T-helper 17 cell (primary cell): Measurements from ENCODE around the gene CYB5R3. TPM values are rescaled to one million over a fixed set of nuclear protein-coding genes. Genes with fewer than 3 reads are reported as not detected.

ENCODE experiments used
- ATAC-seq: fragments of 150-1000 bp; cut with Tn5 transposase; 2 replicates; pipeline ENCODE4 v1.10.0; 2021; ENCODE audit warnings: mild to moderate bottlenecking, moderate library complexity
- DNase-seq, 3 donors: peaks; one replicate each; pipeline versions ENCODE4 v3.0.0 to v3.0.0-alpha.2; 2020 to 2021
- H3K9me3 ChIP-seq: one replicate; pipeline ENCODE4 v1.7.0; 2013; ENCODE audit warnings: low read length, mild to moderate bottlenecking; ENCODE audit not compliant: control insufficient read depth, poor library complexity, severe bottlenecking
- H3K27ac Mint-ChIP-seq: one replicate; pipeline ENCODE4 v1.8.0; 2022; ENCODE audit warnings: mild to moderate bottlenecking, moderate library complexity, mixed read lengths
- H3K27me3 Mint-ChIP-seq: one replicate; pipeline ENCODE4 v1.8.0; 2022; ENCODE audit warnings: mixed read lengths
- H3K36me3 Mint-ChIP-seq: one replicate; pipeline ENCODE4 v1.8.0; 2022; ENCODE audit warnings: low read depth, mixed read lengths
- H3K4me1 Mint-ChIP-seq: one replicate; pipeline ENCODE4 v1.8.0; 2022; ENCODE audit warnings: mild to moderate bottlenecking, mixed read lengths
- H3K4me3 Mint-ChIP-seq: one replicate; pipeline ENCODE4 v1.8.0; 2022; ENCODE audit warnings: mild to moderate bottlenecking, moderate library complexity, mixed read lengths
- total RNA-seq, 4 donors: library from RNA in 2 of 4; stranded (reverse) in 2 of 4; gene quantifications; one replicate each; pipeline ENCODE4 v1.2.3 and lab custom pipeline; 2022 to 2026

Gene CYB5R3
- total RNA-seq, 2 donors from 2014 or later, result 44.8 to 80.7 TPM

DNA sequence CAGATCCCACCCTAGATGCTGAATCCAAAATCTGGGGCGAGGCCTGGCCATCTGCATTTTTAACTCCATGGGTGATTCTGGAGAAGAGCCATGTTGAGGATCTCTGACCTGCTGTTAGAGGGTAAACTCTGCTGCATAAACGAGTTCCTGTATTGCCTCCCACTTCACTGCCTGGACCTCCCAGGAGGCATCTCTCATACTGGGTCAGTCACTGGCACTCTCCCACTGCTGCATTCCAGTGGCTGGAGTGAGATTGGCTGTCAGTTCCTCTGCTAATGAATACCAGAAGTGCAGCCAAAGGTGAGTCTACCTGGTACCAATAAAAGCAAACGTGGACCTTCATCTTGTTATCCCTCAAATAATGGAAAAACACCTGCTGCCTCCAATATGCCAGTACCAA, 44.8 kb downstream of the CYB5R3 start:
- no peaks in the 10 kb centered on the region for H3K9me3 ChIP-seq
- no peaks in the 10 kb centered on the region for H3K27me3 Mint-ChIP-seq
- H3K4me1 Mint-ChIP-seq, result peaks cover 25% of the 10 kb centered on the region
- H3K36me3 Mint-ChIP-seq, result no peaks in the 10 kb centered on the region
- ATAC-seq (no peak), DNase-seq (no peak)
- H3K27ac Mint-ChIP-seq, result peak overlapping the region; percentile 53
- H3K4me3 Mint-ChIP-seq, result no peak overlapping the region

DNA sequence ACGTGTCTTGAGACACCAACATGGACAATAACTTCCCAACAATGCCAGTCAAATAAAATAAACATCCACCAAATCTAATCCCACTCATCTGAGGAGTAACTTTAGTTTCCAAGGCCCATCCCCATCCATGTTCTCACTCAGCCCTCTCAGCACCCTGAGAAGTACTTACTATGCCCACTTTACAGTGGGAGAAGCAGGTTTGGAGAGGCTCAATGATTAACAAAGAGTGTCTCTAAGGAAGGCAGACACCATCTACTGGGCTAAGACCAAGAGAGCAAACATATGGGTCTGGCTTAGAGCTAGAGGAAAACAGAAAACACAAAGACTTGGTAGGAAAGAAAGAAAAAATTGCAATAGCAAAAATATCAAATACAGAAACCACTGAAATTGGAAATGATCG, 45.8 kb downstream of the CYB5R3 start:
- DNase-seq, result no peak
- no peaks in the 10 kb centered on the region for H3K27me3 Mint-ChIP-seq
- no peak for ATAC-seq
- H3K36me3 Mint-ChIP-seq, result no peaks in the 10 kb centered on the region
- H3K9me3 ChIP-seq, result no peaks in the 10 kb centered on the region
- peak overlapping the region; percentile 36 for H3K4me3 Mint-ChIP-seq
- H3K4me1 Mint-ChIP-seq, result peaks cover 25% of the 10 kb centered on the region
- peak overlapping the region; percentile 62 for H3K27ac Mint-ChIP-seq

- no peaks in the 10 kb centered on the region for H3K9me3 ChIP-seq
- peaks cover 25% of the 10 kb centered on the region for H3K4me1 Mint-ChIP-seq
- DNase-seq (no peak), ATAC-seq (no peak)
- no peaks in the 10 kb centered on the region for H3K27me3 Mint-ChIP-seq
- no peak overlapping the region for H3K27ac Mint-ChIP-seq
- no peak overlapping the region for H3K4me3 Mint-ChIP-seq
- H3K36me3 Mint-ChIP-seq, result no peaks in the 10 kb centered on the region
Observed at GRCh38 chr22:42602470-42602869, 46.7 kb downstream of the CYB5R3 start.

DNA sequence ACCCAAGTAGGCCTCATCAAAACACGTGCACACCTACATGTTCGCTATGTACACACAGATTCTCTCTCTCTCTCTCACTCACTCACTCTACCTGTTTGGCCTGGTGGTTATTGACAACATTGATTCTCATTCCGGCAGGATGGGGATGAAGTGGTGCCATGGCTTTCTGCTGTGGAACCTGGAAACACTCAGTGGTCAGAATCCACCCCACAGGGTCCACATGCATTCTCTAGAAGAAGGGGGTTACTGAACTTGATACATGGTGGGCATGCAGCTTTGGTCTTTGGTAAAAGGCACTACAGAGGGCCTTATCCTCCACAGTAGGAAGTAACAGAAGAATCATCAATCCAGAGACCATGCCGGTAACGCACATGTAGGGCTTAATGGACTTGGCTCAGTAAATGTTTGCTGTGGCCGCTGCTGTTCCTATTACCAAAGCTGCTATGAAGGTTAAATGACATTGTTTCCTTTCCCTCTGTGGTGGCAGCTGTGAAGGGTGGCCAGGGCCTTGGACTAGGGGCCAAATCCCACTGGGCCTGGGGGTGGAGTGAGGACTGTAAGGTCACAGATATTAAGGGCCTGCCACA, 47.2 kb downstream of the CYB5R3 start:
- Mint-ChIP-seq H3K36me3 (no peaks in the 10 kb centered on the region), H3K4me3 (no peak overlapping the region), H3K27ac (no peak overlapping the region), H3K27me3 (no peaks in the 10 kb centered on the region), H3K4me1 (peaks cover 25% of the 10 kb centered on the region)
- DNase-seq, result no peak
- H3K9me3 ChIP-seq, result no peaks in the 10 kb centered on the region
- no peak for ATAC-seq

DNA sequence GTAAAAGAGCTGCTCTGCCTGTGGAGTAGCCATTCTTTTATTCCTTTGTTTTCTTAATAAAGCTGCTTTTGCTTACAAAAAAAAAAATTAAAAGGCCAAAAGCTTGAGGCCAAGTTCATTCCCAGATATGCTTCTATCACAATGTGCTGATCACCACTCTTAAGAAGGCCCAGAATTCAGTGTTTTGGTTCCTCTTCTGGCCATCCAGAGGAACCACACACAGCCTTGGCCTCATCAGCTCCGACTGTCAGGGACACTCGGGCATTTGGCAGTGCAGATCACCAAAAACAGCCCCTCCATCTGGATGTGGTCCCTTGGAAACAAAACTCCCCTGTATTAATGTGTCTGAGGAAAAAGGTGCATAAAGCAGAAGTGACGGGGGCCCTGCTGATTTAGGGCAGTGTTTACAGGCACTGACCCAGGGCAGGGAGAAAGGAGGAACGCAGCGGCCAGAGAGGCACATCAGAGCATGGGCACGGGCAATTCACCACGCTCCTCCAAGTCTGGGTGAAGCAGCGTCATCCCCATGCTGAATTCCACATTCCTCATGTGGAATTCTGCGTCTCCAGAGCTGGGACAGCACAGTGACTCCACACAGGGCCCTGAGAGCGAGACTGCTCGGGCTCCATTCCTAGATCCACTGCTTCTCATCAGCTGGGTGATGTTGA, 52.2 kb downstream of the CYB5R3 start:
- DNase-seq (no peak), ATAC-seq (no peak)
- H3K36me3 Mint-ChIP-seq, result peaks cover 2% of the 10 kb centered on the region
- H3K4me1 Mint-ChIP-seq, result peaks cover 5% of the 10 kb centered on the region
- H3K27ac Mint-ChIP-seq, result no peak overlapping the region
- no peak overlapping the region for H3K4me3 Mint-ChIP-seq
- no peaks in the 10 kb centered on the region for H3K9me3 ChIP-seq
- no peaks in the 10 kb centered on the region for H3K27me3 Mint-ChIP-seq

DNA sequence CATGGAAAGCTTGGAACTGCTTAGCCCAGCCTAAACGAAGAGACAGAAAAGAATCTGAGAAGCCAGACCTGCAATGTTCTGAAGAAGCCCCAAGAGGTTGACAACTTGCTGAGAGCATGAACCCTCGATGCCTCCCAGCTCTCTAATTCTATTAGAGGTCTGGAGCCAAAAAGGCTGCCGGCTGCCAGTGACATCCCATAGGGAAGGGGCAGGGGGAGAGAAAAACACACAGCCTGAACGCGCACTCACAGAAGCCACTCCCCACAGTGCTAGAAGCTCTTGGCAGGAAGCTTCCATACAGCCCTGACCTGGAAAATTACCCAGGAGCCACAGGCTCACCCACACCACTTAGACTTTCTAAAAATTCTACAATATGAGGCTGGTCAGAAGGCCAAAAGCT, 52.9 kb downstream of the CYB5R3 start:
- H3K4me1 Mint-ChIP-seq, result peaks cover 2% of the 10 kb centered on the region
- no peak overlapping the region for H3K27ac Mint-ChIP-seq
- peaks cover 2% of the 10 kb centered on the region for H3K36me3 Mint-ChIP-seq
- H3K4me3 Mint-ChIP-seq, result no peak overlapping the region
- ATAC-seq, result no peak
- H3K9me3 ChIP-seq, result no peaks in the 10 kb centered on the region
- DNase-seq, result no peak
- H3K27me3 Mint-ChIP-seq, result no peaks in the 10 kb centered on the region

DNA sequence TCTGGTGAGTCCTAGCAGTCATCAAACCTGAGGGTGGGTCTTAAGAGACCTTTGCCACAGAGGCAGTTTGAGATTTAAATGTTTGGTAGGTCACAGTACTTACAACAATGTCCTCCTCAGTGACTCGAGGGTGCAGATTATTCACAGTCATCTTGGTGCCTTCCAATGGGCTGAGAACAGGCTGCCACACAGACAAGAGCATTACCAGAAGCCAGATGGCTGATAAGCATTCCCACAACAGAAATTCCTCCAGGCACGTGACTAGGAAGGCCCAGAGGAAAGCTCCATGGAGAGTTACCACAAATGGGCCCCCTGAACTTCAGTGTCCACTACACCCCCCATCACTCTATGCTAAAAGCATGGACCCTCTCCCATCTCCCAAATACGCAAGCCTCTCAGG, 53.8 kb downstream of the CYB5R3 start:
- no peak for ATAC-seq
- Mint-ChIP-seq H3K27me3 (no peaks in the 10 kb centered on the region), H3K4me1 (peaks cover 2% of the 10 kb centered on the region), H3K27ac (no peak overlapping the region), H3K36me3 (peaks cover 2% of the 10 kb centered on the region), H3K4me3 (no peak overlapping the region)
- no peak for DNase-seq
- H3K9me3 ChIP-seq, result no peaks in the 10 kb centered on the region

DNA sequence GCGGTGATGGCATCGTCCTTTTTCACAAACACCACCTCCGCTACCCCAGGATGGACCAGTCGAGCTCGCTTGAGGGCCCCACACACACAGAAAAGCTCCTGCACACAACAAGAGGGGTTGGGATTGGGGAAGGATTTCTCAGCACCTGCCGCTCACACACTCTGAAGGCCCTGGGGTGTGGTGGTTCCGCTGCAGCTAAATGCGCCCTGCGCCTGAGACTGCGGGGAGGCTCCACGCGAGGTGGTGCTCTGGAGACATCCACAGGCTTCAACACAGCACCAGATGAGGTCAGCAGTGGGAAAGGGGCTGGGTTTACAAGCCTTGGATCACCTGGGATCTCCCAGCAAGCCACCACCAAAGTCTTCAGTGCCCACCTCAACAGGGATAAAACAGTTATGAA, 57.2 kb downstream of the CYB5R3 start:
- Mint-ChIP-seq H3K27ac (no peak overlapping the region), H3K4me1 (no peaks in the 10 kb centered on the region), H3K4me3 (no peak overlapping the region), H3K27me3 (no peaks in the 10 kb centered on the region), H3K36me3 (peaks cover 5% of the 10 kb centered on the region)
- H3K9me3 ChIP-seq, result no peaks in the 10 kb centered on the region
- ATAC-seq (no peak), DNase-seq (no peak)

- Mint-ChIP-seq H3K4me1 (no peaks in the 10 kb centered on the region), H3K4me3 (peak overlapping the region; percentile 47), H3K27ac (no peak overlapping the region), H3K36me3 (peaks cover 8% of the 10 kb centered on the region), H3K27me3 (no peaks in the 10 kb centered on the region)
- no peak for ATAC-seq
- H3K9me3 ChIP-seq, result no peaks in the 10 kb centered on the region
- no peak for DNase-seq
Observed at GRCh38 chr22:42587588-42588175, 61.5 kb downstream of the CYB5R3 start.

DNA sequence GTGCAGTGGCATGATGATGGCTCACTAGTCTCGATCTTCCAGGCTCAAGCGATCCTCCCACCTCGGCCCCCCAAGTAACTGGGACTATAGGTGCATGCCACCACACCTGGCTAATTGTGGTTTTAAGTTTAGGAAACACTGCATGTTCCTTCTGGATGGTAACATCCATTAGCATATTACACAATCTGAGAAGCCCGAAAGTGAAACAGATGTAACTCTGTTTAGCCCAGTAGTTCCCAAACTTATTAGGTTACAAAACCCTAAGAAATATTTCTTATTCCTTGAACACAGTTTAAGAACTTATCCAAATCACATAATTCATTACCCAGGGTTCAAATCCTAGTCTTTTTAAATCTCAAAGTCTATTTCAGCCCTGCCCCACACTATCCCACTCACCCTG, 62.8 kb downstream of the CYB5R3 start:
- Mint-ChIP-seq H3K4me3 (no peak overlapping the region), H3K27me3 (no peaks in the 10 kb centered on the region), H3K4me1 (peaks cover 4% of the 10 kb centered on the region), H3K36me3 (peaks cover 8% of the 10 kb centered on the region), H3K27ac (peak overlapping the region; percentile 11)
- H3K9me3 ChIP-seq, result no peaks in the 10 kb centered on the region
- ATAC-seq (no peak), DNase-seq (no peak)

GRCh38 chr22:42585096-42585495, 64.1 kb downstream of the CYB5R3 start:
- ATAC-seq, result no peak
- peaks cover 9% of the 10 kb centered on the region for H3K4me1 Mint-ChIP-seq
- no peaks in the 10 kb centered on the region for H3K27me3 Mint-ChIP-seq
- no peaks in the 10 kb centered on the region for H3K9me3 ChIP-seq
- peak overlapping the region; percentile 21 for H3K27ac Mint-ChIP-seq
- H3K36me3 Mint-ChIP-seq, result peaks cover 8% of the 10 kb centered on the region
- no peak overlapping the region for H3K4me3 Mint-ChIP-seq
- no peak for DNase-seq

GRCh38 chr22:42584364-42584940, 64.7 kb downstream of the CYB5R3 start:
- Mint-ChIP-seq H3K27ac (peak overlapping the region; percentile 21), H3K36me3 (peaks cover 5% of the 10 kb centered on the region), H3K27me3 (no peaks in the 10 kb centered on the region), H3K4me1 (peaks cover 9% of the 10 kb centered on the region), H3K4me3 (no peak overlapping the region)
- ATAC-seq (no peak), DNase-seq (no peak)
- H3K9me3 ChIP-seq, result no peaks in the 10 kb centered on the region

DNA sequence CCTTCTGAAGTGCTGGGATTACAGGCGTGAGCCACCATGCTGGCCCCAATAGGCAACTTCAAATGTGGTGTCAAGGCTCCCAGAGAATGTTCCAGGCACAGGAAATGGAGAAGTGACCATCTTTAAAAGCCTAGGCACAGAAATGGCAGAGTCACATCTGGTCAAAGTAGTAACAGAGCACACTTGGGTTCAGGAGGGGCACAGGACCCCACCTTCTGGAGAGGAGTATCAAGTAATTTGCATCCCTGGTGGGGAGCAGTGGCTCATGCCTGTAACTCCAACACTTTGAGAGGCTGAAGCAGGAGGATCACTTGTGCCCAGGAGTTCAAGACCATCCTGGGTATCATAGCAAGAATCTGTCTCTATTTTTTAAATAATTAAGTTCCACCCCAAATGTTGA, 66.2 kb downstream of the CYB5R3 start:
- H3K4me3 Mint-ChIP-seq, result peak overlapping the region; percentile 96
- ATAC-seq (no peak), DNase-seq (no peak)
- no peaks in the 10 kb centered on the region for H3K27me3 Mint-ChIP-seq
- peak overlapping the region; percentile 82 for H3K27ac Mint-ChIP-seq
- peaks cover 5% of the 10 kb centered on the region for H3K36me3 Mint-ChIP-seq
- no peaks in the 10 kb centered on the region for H3K9me3 ChIP-seq
- peaks cover 9% of the 10 kb centered on the region for H3K4me1 Mint-ChIP-seq
